Measurements from ENCODE around the gene EPHA3.

DNA sequence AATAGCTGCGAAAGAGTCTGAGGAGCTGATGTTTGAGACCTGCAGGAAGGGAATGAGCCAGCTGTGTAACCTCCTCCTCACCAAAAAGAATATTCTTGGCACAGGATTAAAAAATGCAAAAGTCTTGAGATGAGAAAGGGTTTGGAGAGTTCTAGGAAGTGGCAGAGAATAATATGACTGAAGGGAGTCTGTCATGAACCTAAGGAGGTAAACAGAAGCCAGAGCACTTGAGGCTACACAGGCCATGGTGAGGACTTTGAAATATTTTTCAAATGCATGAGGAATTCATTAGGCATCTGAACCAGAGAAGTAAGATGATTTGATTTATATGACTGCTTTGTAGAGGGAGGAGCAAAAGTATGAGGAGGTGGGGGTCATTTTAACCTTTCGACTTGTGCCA, 347.8 kb downstream of the EPHA3 start:
- no peak for TF ChIP-seq EP300 (IDR thresholded peaks at IDR 0.05)
- TF ChIP-seq, protein P1, sequence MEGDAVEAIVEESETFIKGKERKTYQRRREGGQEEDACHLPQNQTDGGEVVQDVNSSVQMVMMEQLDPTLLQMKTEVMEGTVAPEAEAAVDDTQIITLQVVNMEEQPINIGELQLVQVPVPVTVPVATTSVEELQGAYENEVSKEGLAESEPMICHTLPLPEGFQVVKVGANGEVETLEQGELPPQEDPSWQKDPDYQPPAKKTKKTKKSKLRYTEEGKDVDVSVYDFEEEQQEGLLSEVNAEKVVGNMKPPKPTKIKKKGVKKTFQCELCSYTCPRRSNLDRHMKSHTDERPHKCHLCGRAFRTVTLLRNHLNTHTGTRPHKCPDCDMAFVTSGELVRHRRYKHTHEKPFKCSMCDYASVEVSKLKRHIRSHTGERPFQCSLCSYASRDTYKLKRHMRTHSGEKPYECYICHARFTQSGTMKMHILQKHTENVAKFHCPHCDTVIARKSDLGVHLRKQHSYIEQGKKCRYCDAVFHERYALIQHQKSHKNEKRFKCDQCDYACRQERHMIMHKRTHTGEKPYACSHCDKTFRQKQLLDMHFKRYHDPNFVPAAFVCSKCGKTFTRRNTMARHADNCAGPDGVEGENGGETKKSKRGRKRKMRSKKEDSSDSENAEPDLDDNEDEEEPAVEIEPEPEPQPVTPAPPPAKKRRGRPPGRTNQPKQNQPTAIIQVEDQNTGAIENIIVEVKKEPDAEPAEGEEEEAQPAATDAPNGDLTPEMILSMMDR (IDR thresholded peaks at IDR 0.05): no peak
- TF ChIP-seq POLR2A (IDR thresholded peaks at IDR 0.05; ENCODE audit: low read depth): no peak
